AG08395 (cell line): ENCODE measurements around the gene GTF2H4.

ENCODE experiments used
- DNase-seq: peaks from one replicate; pipeline ENCODE4 v3.0.0; 2012; ENCODE audit warnings: mixed read lengths, low spot score

The GTF2H4 gene

GRCh38 chr6:30955367-30956042 lies 47.5 kb downstream of the GTF2H4 start:
- DNase-seq: peak; percentile 65

- DNase-seq: no peak
Measured at GRCh38 chr6:30957716-30958115, 49.7 kb downstream of the GTF2H4 start.

GRCh38 chr6:30960907-30961673 lies 53.1 kb downstream of the GTF2H4 start:
- DNase-seq: peak; percentile 45

- DNase-seq: no peak
Measured at GRCh38 chr6:30962716-30963115, 54.7 kb downstream of the GTF2H4 start.

GRCh38 chr6:30963641-30964040 lies 55.6 kb downstream of the GTF2H4 start:
- DNase-seq: peak; percentile 19
